GM18868 (cell line): ENCODE data around the gene MSI2.

Source experiments
- ATAC-seq: cut with Tn5 transposase; IDR thresholded peaks from one replicate; pipeline ENCODE4 v1.9.1; 2021; ENCODE audit warnings: mild to moderate bottlenecking, moderate library complexity; ENCODE audit not compliant: unreplicated experiment

MSI2 gene

GRCh38 chr17:57313097-57313835 lies 56.9 kb downstream of the MSI2 start:
- ATAC-seq = no peak

GRCh38 chr17:57315061-57316015 lies 59.0 kb downstream of the MSI2 start:
- no peak for ATAC-seq

GRCh38 chr17:57316361-57316760 lies 60.0 kb downstream of the MSI2 start:
- ATAC-seq = no peak

GRCh38 chr17:57317079-57317478 lies 60.8 kb downstream of the MSI2 start:
- ATAC-seq = no peak

GRCh38 chr17:57318913-57319312 lies 62.6 kb downstream of the MSI2 start:
- ATAC-seq = no peak

GRCh38 chr17:57319806-57320205 lies 63.5 kb downstream of the MSI2 start:
- ATAC-seq = peak; percentile 68

GRCh38 chr17:57323391-57323790 lies 67.1 kb downstream of the MSI2 start:
- no peak for ATAC-seq

- no peak for ATAC-seq
These were observed 67.7 kb downstream of the MSI2 start for GRCh38 chr17:57324060-57324459.

GRCh38 chr17:57324631-57325030 lies 68.3 kb downstream of the MSI2 start:
- ATAC-seq = no peak

GRCh38 chr17:57326336-57326735 lies 70.0 kb downstream of the MSI2 start:
- ATAC-seq = no peak

GRCh38 chr17:57326764-57327163 lies 70.4 kb downstream of the MSI2 start:
- ATAC-seq = no peak

GRCh38 chr17:57327176-57327970 lies 71.0 kb downstream of the MSI2 start:
- ATAC-seq = no peak

GRCh38 chr17:57328109-57328882 lies 72.0 kb downstream of the MSI2 start:
- no peak for ATAC-seq

- no peak for ATAC-seq
These were observed 73.3 kb downstream of the MSI2 start for GRCh38 chr17:57329380-57330214.

GRCh38 chr17:57330587-57330986 lies 74.3 kb downstream of the MSI2 start:
- no peak for ATAC-seq

GRCh38 chr17:57331423-57331822 lies 75.1 kb downstream of the MSI2 start:
- ATAC-seq = no peak

- no peak for ATAC-seq
These were observed 76.2 kb downstream of the MSI2 start for GRCh38 chr17:57332501-57332900.

GRCh38 chr17:57335195-57335792 lies 79.0 kb downstream of the MSI2 start:
- no peak for ATAC-seq

GRCh38 chr17:57337390-57337789 lies 81.1 kb downstream of the MSI2 start:
- ATAC-seq = no peak
